T-helper 22 cell (primary cell): Measurements from ENCODE around the gene GRIK4.

Source experiments
- DNase-seq: peaks from one replicate; pipeline ENCODE4 v3.0.0-alpha.2; 2020; ENCODE audit warnings: low read depth

Gene GRIK4

GRCh38 chr11:120956710-120957495 lies 445.4 kb downstream of the GRIK4 start:
- no peak for DNase-seq

DNA sequence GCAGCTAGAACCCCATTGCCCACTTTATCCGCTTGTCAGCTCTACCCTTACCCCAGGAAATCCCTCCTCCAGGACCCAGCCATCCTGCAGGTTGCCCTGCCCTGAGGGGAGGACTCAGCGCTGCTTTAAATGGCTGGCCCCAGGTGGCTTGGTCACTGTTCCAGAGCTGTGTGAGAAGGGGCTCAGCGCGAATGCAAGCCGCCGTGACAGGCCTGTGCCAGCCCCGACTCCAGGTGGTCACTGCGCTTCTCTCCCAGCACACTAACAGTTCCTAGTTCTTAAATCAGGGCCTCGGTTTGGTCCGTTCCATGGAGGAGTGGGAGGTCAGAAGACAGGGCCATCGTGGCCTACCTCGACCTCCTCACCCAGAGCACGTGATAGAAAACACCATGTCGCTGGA lies 446.6 kb downstream of the GRIK4 start:
- no peak for DNase-seq

GRCh38 chr11:120959189-120959588 lies 447.6 kb downstream of the GRIK4 start:
- no peak for DNase-seq

DNA sequence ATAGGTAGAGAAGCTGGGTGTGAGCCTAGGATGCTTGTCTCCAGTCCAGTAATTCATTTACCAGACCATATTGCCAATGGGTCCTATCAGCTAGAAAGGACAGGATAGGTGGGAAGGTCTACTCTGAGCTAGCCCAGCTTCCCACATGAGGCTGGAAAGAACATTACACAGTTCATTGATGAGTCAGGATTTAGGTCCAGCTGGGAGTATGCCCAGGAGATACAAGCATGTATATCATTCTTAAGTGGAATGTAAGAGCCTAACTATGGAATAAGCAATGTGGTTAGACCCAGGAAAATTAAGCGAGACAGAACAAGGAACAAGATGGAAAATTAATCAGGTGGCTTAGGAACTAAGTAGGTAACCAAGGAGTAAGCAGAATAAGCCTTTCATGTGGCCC lies 453.3 kb downstream of the GRIK4 start:
- no peak for DNase-seq

DNA sequence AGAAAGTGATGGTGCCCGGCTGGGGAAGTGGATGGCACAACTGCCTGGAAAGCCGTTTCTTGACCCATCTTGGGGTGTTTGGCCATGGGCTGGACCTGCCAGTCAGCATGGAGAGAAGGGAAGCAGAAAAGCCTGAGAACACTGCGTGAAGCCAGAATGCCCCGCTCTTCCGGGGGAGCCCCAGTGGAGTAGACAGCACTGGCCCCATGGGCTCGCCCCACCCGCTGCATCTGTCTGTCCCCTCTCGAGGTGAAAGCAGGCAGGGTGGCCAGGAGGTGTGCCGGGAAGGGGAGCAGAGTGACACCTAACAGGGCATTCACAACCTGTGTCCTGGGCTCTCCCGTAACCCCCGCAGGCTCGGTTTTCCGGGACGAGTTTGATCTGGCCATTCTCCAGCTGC lies 455.3 kb downstream of the GRIK4 start:
- no peak for DNase-seq

DNA sequence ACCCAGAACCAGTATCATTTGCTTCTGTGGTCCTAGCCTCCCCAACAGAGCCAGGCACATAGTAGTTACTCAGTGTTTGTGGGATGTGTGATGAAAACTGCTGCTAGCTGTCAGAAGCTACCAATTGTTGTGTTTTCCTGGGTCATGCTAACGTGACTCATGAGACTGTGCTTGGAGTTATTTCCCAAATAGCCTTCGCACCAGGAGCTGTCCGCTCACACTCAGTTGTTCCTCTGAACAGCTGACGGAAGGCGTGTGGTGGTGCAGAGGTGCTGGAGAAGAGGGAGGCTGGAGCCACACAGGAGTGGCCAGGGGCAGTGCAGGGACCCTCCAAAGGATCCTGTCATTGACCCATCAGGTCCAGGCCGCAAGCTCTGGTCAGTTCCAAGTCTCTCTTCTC lies 458.4 kb downstream of the GRIK4 start:
- DNase-seq: no peak

DNA sequence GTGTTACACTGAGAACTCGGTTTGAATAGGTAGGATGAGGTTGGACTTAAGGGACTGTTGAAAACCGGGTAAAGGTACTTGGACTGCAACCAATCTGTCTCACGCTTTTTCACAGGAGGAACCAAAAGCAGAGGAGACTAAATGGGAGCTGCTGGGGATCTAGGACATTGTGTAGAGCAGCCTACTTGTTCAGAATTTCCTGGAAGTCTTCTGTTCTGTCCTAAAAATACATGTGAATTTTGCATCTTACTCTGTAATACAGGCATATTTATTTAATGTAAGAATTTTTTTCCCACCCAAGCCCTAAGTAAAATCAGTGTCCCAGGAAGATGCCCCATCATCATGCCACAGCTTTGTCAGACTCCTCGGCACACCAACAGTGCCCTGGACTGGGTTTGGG lies 460.3 kb downstream of the GRIK4 start:
- DNase-seq: no peak

GRCh38 chr11:120972621-120973020 lies 461.1 kb downstream of the GRIK4 start:
- DNase-seq: no peak

DNA sequence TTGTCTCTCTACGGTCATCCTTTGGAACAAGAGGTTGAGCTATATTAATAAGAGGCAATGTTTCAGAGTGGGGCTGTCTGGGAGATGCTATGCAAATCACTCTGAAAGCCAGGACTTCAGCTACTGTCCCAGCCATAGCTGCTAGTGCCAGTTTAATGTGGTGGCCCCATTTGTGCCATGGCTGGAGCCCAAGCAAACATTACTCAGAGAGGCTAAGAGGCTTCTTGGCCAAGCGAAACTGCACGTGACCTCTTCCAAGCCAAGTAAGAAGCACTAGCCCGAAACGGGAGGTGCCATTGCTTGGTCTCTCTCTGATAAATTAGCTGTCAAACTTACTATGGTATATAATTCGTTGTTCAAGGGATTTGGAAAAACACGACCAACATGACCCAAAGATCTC lies 462.0 kb downstream of the GRIK4 start:
- no peak for DNase-seq

DNA sequence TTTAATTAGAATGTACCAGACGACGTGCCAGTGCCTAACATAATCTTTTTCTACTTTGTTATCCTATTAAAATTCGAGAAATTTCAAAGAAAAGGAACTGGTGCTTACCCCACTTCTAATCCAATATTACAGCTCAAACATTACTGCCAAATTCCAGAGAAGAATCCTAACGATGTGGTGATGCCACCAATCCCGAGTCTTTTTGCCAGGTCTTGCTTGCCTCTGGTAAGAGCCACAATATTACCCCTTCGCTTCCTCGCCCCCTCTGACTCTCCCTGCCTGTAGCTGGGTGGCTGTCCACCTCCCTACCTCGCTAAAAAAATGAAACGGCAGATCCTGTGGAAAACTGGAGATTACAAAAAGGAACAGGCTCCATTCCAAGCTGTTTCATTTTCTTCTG lies 462.9 kb downstream of the GRIK4 start:
- no peak for DNase-seq

GRCh38 chr11:120974965-120975364 lies 463.4 kb downstream of the GRIK4 start:
- no peak for DNase-seq

DNA sequence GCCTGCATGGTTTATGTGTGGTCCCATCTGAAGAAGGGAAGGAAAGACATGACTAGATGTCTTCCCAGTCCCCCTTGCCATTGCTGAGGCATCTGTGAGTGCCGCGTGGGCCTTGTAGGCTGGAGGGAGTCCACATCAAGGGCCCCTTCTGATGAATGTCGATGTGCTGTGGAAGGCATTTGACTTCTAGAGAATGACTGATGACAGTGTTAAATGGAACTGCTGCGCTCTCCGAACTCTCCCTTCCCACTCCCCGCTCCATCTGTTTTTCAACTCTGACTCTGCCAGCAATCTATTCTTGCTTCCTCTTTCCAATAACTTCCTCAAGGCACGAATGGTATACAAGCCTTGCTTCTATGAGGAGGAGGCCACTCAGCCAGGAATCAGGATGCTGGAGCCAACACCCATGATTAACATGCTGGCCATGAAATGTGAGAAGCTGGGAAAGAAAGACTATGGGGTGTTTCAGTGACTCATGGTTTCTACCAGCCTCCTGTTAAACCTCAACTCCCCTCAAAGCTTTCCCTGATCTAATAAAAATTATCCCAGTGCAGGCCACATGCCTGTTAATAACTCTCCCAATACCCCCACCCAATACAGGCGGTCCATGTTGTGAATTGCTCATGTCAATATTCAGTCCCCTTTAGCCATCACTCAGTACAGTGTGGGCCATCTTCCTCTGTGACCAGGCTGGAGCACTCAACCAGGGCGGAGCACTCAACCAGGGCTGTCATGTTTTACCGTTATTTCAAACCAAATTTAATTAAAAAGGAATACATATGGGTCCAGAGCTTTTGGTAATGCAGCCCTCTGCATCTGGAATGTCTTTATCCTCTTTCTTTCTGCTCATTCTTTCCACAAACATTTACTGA lies 466.0 kb downstream of the GRIK4 start:
- DNase-seq: no peak

DNA sequence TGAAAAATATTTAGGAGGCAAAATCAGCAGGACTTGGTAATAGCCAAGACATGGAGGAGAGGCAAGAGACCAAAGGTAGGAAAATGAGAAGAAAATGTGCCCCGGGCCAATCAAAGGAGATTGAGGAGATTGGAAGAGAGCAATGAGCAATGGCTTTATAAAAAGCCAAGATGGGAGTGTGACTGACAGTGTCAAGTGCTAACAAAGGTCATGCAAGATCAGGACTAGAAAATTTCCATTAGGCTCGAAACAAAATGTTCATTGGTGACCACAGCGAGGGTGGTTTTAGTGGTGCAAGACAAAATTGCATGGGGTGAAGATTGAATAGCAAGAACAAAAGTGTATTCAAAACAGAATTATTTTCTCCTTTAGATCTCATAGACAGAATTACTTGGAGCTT lies 467.2 kb downstream of the GRIK4 start:
- DNase-seq: no peak

DNA sequence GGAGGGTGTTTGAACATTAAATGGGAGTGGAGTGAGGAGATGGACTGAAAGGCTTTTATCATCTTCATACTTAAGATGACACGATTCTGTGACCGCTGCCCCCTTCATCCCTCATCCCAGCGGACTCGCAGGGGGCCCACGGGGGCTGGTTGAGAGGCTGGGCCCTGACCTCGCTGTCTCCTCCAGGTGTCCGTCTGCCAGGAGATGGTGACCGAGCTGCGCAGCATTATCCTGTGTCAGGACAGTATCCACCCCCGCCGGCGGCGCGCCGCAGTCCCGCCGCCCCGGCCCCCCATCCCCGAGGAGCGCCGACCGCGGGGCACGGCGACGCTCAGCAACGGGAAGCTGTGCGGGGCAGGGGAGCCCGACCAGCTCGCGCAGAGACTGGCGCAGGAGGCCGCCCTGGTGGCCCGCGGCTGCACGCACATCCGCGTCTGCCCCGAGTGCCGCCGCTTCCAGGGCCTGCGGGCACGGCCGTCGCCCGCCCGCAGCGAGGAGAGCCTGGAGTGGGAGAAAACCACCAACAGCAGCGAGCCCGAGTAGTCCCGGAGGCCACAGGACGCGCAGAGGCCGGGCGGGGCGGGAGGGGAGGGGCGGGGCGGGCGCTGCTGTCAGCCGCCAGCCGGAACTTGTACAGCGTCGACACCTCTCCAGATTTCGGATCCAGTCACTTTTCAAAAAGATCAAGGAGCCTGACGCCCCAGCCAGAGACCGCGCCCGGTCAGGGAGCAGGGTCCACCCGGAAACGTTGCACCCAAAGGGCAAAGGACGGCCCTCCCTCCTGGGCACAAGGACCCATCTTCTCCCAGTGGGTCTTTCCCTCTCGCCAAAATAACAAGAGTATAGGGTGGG lies 474.4 kb downstream of the GRIK4 start:
- DNase-seq: no peak

DNA sequence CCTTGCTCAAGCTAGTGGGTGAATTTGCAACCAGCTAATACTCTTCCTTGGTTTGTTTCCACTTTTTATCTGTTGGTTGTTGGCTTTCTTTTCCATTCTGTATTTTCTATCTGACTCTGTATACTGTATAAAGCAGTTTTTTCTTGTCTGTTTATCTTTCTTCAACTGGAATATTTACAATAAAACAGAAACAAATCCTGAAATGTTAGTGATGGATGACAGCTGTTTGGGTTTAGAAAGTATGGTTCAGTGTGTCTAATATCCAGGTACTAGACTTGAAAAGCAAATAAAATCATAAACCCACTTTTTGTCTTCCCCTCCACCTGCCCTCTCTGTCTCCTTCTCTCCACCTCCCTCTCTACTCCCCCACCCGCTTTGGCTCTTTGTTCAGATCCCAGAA lies 477.1 kb downstream of the GRIK4 start:
- no peak for DNase-seq

DNA sequence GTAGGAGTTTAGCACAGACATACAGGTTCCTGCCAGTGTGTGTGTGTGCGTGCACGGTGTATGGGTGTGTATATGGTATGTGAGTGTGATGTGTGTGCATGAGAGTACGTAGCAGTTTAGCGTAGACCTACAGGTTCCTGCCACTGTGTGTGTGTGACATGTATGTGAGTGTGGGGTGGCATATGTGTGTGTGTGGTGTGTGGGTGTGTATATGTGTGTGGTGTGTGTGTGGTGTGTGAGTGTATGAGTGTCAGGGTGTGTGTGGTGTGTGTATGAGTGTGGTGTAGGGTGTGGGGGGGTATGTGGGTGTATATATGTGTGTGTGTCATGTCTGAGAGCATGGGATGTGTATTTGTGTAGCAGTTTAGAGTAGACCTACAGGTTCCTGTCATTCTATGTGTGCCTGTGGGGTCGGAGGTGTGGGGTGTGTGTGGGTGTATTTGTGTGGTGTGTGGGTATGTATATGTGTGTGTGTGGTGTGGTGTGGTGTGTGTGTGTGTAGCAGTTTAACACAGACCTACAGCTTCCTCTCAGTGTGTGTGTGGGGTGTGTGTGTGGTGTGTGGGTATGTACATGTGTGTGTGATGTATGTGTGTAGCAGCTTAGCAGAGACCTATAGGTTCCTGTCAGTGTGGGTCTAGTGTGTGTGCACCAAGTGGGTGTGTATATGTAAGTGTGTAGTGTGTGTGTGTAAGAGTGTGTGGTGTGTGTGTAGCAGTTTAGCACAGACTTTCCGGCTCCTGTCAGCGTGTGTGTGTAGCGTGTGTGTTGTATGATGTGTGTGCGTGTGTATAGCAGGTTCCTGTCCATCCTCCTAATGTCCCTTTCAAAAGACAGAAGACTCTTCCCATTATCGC lies 480.5 kb downstream of the GRIK4 start:
- DNase-seq: no peak

DNA sequence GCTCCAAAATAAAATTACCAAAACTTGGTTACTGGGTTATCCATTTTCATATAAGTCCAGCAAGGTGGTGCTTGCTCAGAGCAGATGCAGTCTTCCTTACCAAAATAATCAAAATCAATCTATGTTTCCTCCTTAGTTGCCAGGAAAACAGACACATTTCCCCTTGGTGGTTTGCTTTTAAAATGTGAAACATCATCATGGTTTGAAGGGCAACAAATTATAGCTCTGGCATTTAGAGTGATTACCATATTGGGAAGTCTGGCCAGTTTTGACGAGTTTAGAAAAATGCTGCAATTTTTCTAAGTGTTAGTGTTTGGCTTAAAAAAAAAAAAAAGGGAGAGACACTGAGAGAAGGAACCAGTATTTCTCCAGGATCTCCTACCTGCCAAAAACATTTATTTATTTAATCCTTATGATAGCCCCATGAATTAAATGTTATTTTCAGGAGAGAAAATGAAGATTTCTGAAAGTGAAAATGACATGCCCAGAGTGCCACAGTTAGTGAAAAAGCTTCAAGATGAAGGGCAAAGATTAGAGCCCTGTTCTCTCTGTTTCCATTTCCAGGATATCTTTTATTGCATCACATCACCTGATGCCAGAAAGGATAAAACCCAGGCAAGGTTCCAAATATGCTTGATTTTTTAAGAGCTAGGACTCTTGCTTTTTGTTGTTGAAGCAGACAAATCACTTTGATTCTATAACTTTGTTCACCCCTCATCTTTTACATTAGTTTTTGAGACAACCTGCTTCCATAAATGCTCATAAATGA lies 482.7 kb downstream of the GRIK4 start:
- DNase-seq: no peak

GRCh38 chr11:120995184-120995583 lies 483.6 kb downstream of the GRIK4 start:
- no peak for DNase-seq

DNA sequence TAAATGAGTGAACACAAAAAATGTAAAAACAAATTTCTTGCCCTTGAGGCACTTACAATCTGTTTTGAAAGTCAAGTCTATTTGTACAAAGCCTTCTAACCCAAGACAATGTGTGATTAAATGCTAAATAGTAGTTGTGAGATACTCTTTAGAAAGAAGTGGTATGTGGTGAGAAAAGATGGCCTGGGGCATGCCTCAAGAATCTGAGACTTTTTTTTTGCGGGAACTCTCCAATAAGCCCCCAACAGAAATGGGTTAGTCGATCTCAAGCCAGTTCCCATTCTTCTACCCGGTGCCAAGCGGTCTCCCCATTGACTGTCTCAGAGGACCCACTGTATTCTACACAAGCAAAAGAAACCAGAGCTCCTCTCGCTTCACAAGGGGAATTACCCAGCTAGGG lies 485.4 kb downstream of the GRIK4 start:
- no peak for DNase-seq

DNA sequence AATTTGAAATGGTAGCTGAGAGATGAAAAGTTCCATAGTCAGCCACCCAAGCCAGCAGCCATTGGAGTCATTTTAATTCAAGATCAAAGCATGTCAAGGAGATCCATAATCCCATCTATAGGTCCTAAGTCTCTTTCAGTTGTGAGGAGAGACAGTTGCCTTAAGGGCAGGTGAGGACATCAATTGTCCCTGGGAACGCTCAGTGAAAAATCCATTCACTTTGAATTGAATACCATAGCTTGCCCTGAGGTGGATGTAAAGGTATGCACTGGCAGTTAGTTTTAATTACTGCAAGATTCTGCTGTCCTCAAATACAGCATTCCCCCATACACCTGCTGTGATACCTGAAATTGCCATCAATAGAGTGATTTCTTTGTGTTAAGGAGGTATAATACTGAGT lies 487.0 kb downstream of the GRIK4 start:
- no peak for DNase-seq
